Measurements from ENCODE around the gene C5orf58.

Gene C5orf58

DNA sequence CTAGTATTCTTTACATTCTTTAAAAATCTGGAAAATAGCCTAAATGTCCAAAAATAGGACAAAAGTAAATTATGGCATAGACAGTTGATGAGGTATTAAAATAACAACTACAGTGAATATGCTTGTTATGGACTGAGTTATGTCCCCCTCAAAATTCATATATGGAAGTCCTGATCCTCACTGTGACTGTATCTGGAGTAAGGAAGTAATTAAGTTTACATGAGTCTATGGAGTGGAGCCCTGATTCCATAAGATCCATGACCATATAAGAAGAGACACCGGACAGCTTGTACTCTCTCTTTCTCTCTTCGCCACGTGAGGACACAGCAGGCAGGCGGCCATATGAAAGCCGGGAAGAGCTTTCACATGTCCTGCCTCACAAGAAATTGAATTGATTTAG lies 28.6 kb upstream of the C5orf58 start:
- TF ChIP-seq TAF1 (IDR thresholded peaks at IDR 0.05; ENCODE audit: borderline replicate concordance, low read depth, low read length) (no peak), POLR2AphosphoS5 (IDR thresholded peaks at IDR 0.05; ENCODE audit: low read depth, low read length) (no peak), POLR2A (IDR thresholded peaks at IDR 0.05; ENCODE audit: low read depth, low read length) (no peak)
- no peak for DNase-seq (ENCODE audit: insufficient read length)
- FAIRE-seq = no peak

DNA sequence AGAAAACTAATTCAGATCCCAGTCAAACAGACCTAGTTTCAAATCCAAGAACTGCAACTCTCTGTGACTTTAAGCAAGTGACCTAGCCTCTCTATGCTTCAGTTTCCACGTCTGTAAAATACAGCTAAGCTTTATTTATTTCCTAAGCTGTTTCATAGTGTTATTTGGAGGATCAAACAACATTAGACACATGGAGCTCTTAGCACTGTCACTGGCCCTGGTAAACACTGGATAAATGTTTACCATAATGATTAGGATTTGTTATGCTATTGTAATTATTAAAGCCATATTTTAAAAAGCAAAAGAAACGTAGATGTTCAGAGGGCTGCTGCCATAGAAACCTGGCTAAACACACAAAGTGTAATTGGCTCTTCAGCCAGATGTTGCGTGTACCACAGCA lies 26.6 kb upstream of the C5orf58 start:
- no peak for FAIRE-seq
- no peak for DNase-seq (ENCODE audit: insufficient read length)
- no peak for TF ChIP-seq TAF1 (IDR thresholded peaks at IDR 0.05; ENCODE audit: borderline replicate concordance, low read depth, low read length)
- no peak for TF ChIP-seq POLR2A (IDR thresholded peaks at IDR 0.05; ENCODE audit: low read depth, low read length)
- TF ChIP-seq POLR2AphosphoS5 (IDR thresholded peaks at IDR 0.05; ENCODE audit: low read depth, low read length) = no peak

DNA sequence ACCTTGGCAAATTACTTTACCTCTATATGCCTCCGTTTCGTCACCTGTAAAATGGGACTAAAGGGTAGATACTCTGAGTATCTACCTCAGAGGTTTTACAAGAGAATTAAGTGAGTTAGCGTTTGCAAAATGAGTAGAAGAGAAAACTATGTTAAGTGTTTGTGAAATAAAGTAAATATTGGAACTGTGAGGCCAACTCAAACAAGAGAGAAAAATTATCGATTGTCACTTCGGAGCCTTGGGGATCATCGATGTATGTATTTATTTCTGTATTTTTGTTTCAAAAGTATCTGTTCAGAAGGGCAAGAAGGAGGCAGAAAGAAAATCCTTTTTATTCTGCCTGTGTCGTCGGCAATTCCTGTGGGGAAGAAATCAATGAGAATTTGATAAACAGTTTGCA lies 25.8 kb upstream of the C5orf58 start:
- TF ChIP-seq POLR2A (IDR thresholded peaks at IDR 0.05; ENCODE audit: low read depth, low read length) (no peak), POLR2AphosphoS5 (IDR thresholded peaks at IDR 0.05; ENCODE audit: low read depth, low read length) (no peak), TAF1 (IDR thresholded peaks at IDR 0.05; ENCODE audit: borderline replicate concordance, low read depth, low read length) (no peak)
- DNase-seq (ENCODE audit: insufficient read length) = no peak
- no peak for FAIRE-seq

DNA sequence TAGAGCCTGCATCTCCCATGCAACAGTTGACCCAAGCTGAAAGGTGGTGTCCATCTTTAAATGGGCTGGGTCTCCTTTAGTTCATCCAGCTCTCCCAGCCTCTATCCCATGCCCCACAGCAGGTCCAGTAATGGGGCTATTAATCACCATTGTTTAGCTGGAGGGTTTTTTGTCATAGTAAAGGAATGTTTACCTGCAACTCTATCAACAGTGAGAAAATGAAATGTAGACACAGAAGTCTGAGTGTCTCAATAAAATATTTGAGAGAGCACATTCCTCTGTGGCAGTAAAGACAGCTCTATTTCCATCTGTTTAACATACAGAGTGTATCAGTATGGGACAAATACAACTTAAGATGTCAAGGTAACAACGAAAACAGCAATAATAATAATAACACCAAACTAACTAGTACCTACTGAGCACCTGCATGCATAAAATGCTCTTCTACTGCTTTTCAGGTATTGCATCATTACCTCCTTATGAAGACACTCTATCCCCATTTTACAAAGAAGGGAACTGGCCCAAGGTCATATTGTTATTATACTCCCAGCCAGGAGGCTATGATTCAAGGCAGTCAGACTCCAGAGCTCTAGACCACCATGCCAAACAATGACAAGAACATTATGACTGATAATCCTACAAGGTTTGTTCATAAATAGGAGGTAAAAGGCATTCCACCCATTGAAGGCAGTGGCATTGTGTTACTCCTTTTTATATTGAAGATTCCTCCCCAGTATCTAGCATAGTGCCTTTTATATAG lies 21.0 kb upstream of the C5orf58 start:
- DNase-seq (ENCODE audit: insufficient read length) = no peak
- no peak for FAIRE-seq
- TF ChIP-seq POLR2AphosphoS5 (IDR thresholded peaks at IDR 0.05; ENCODE audit: low read depth, low read length) (no peak), POLR2A (IDR thresholded peaks at IDR 0.05; ENCODE audit: low read depth, low read length) (no peak), TAF1 (IDR thresholded peaks at IDR 0.05; ENCODE audit: borderline replicate concordance, low read depth, low read length) (no peak)

DNA sequence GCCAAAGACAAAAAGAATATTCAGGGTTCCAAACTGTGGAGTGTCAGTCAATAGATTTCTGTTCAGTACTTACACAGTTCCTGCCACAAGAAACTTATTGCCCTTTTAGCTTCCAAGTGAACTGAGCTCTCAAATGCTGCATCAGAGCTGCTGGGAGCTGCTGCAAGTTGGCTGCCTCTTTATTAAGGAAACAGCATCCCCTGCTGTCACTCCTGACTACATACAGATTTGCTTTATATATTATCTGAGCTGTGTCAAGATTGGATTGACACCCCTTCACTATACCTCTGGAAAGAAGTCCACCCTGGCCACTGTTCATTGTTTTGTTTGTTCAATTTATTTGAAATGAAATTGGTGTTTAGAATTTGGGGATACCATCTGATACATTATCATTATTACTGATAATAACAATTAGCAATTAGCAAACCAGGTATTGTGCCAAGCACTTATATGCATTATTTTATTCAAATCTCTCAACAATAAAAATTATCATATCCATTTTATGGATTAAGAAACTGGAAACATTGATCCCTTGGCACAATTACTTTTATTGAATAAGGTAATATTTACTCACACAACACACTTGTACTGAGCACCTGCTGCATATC lies 16.4 kb upstream of the C5orf58 start:
- FAIRE-seq = no peak
- TF ChIP-seq TAF1 (IDR thresholded peaks at IDR 0.05; ENCODE audit: borderline replicate concordance, low read depth, low read length) (no peak), POLR2A (IDR thresholded peaks at IDR 0.05; ENCODE audit: low read depth, low read length) (no peak), POLR2AphosphoS5 (IDR thresholded peaks at IDR 0.05; ENCODE audit: low read depth, low read length) (no peak)
- no peak for DNase-seq (ENCODE audit: insufficient read length)

DNA sequence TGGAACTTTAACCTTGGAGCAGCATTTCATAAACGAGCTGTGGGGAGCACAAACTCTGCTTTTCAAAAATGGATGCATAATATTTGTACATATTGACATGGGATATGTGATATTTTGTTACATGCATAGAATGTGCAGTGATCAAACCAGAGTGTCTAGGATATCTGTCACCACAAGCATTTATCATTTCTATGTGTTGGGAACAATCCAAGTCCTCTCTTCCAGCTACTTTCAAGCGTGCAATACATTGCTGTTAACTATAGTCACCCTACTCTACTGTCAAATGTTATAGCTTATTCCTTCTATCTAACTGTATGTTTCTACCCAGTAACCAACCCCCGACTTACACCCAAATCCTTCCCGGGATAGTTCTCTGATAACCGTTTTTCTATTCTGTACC lies 15.0 kb upstream of the C5orf58 start:
- DNase-seq (ENCODE audit: insufficient read length) (no peak), FAIRE-seq (no peak)
- no peak for TF ChIP-seq POLR2A (IDR thresholded peaks at IDR 0.05; ENCODE audit: low read depth, low read length)
- no peak for TF ChIP-seq TAF1 (IDR thresholded peaks at IDR 0.05; ENCODE audit: borderline replicate concordance, low read depth, low read length)
- TF ChIP-seq POLR2AphosphoS5 (IDR thresholded peaks at IDR 0.05; ENCODE audit: low read depth, low read length) = no peak

DNA sequence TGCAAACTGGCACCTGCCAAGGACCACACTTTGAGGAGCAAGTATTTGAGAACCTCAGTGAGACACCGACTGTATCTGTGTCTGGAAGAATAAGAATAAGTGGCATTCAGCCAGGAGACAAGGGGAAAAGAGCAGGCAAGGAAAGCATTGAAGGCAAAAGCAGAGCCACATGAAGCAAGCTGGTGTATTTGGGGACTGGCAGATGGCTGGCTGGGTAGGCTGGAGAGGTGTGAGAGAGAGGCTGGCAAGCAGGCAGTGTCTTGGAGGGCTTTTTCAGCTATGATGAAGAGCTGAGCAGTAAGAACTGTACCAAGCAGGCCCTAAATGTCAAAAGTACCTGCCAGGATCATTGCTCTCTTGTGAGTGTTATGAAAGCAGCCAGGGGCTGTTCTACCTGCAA lies 14.1 kb upstream of the C5orf58 start:
- DNase-seq (ENCODE audit: insufficient read length) (no peak), FAIRE-seq (no peak)
- no peak for TF ChIP-seq POLR2AphosphoS5 (IDR thresholded peaks at IDR 0.05; ENCODE audit: low read depth, low read length)
- TF ChIP-seq POLR2A (IDR thresholded peaks at IDR 0.05; ENCODE audit: low read depth, low read length) = no peak
- TF ChIP-seq TAF1 (IDR thresholded peaks at IDR 0.05; ENCODE audit: borderline replicate concordance, low read depth, low read length) = no peak

DNA sequence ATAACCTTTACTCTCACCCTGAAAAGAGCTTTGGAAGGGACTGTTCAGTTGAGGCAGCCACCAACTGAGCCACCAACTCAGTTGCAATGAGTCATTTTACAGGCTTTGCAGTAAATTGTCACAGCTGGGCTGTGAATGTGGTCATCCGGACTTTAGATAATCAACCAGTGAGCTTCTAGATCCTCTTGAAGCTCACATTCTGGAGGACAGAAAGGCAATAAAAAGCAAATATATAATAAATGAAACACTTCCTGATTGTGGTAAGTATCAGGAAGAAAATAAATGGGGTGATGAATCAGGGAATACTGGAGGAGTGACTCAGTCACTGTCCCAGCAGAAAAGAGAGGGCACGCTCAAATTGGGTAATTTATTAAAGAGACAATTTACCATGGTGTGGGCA lies 13.2 kb upstream of the C5orf58 start:
- TF ChIP-seq POLR2AphosphoS5 (IDR thresholded peaks at IDR 0.05; ENCODE audit: low read depth, low read length) (no peak), TAF1 (IDR thresholded peaks at IDR 0.05; ENCODE audit: borderline replicate concordance, low read depth, low read length) (no peak), POLR2A (IDR thresholded peaks at IDR 0.05; ENCODE audit: low read depth, low read length) (no peak)
- no peak for FAIRE-seq
- DNase-seq (ENCODE audit: insufficient read length) = no peak

DNA sequence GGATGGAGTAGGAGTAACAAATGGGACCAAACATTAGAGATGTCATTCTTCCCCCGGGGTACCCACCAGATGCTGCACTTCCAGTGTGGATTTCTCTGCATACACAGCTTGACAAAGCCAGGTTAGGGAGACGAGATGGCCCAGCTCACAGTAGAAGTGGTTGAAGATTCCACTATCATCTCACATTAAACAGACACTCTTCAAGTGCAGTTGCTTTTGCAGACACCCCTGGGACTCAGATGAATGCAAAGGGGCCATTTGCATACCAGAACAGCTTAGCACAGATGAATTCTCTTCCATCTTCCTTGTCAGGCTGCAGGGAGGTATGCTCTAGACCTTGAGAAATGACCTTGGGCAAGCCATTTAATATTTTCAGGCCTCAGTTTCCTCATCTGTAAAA lies 12.6 kb upstream of the C5orf58 start:
- TF ChIP-seq TAF1 (IDR thresholded peaks at IDR 0.05; ENCODE audit: borderline replicate concordance, low read depth, low read length) = no peak
- no peak for TF ChIP-seq POLR2AphosphoS5 (IDR thresholded peaks at IDR 0.05; ENCODE audit: low read depth, low read length)
- no peak for TF ChIP-seq POLR2A (IDR thresholded peaks at IDR 0.05; ENCODE audit: low read depth, low read length)
- DNase-seq (ENCODE audit: insufficient read length) (no peak), FAIRE-seq (no peak)

DNA sequence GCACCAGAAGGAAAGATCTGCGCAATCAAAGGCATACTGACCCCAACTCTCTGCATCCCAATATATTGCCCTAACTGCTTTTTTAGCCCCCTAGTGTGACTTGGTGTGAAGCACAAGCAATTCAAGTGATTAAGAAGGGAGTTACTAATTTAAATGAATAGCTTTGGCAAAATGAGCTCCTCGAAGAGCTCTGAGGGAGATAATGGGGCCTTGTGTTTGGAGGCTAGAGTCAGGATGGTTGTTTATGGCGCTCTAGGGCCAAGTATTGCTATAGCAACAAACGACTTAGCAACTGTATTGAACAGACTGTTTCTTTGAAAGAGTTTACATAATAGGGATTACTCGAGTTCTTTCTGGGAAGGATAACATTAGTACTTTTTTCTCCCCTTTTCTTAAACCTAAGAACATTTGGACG lies 11.5 kb upstream of the C5orf58 start:
- no peak for DNase-seq (ENCODE audit: insufficient read length)
- FAIRE-seq = no peak
- TF ChIP-seq POLR2A (IDR thresholded peaks at IDR 0.05; ENCODE audit: low read depth, low read length) (no peak), POLR2AphosphoS5 (IDR thresholded peaks at IDR 0.05; ENCODE audit: low read depth, low read length) (no peak), TAF1 (IDR thresholded peaks at IDR 0.05; ENCODE audit: borderline replicate concordance, low read depth, low read length) (no peak)

DNA sequence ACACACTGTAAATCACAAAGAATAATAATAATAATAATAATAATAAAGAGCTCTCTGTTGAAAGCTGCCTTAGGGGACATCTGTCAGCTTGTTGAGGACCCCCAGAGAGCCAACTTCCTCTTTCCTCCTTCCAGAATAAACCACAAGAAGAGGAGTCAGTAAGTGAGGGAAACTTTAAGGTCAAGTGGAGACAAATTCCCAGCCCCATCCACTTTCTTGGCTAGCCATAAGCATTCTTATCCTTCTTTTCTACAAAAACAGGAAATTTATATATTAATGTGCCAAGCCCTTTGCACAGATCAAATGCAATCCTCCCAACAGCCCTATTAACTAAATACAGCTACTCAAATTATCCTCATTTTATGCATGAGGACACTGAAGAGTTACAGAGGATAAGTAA lies 9.4 kb upstream of the C5orf58 start:
- DNase-seq (ENCODE audit: insufficient read length) (no peak), FAIRE-seq (no peak)
- TF ChIP-seq TAF1 (IDR thresholded peaks at IDR 0.05; ENCODE audit: borderline replicate concordance, low read depth, low read length) (no peak), POLR2AphosphoS5 (IDR thresholded peaks at IDR 0.05; ENCODE audit: low read depth, low read length) (no peak), POLR2A (IDR thresholded peaks at IDR 0.05; ENCODE audit: low read depth, low read length) (no peak)

DNA sequence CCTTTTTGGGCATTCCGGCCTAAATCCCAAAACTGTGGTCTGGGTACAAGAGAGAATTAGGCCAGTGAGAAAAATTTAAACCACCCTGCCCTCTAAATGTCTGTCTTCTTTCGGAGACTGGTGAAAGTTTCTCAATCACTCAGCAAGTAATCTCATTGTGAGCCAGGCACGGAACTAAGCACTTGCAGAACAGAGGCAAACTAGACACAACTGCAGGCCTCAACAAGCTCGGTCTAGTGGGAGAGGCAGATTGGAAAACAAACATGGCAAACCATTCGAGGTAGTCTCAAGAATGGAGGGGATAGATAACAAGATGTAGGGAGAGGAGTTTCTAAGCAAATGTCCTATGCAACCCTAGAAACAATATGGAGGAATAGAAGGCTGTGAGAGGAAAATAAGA lies 8.9 kb upstream of the C5orf58 start:
- no peak for TF ChIP-seq POLR2AphosphoS5 (IDR thresholded peaks at IDR 0.05; ENCODE audit: low read depth, low read length)
- DNase-seq (ENCODE audit: insufficient read length) (no peak), FAIRE-seq (peak; percentile 30)
